Epithelial cell of prostate (primary cell): ENCODE data around the gene ITIH2.
A peak's percentile ranks its signal among the peaks of the same experiment; 100 is the strongest.
"Not testable (repeated sequence)": the region's sequence is repeated elsewhere in the genome, so short reads cannot be mapped to it uniquely, and the experiment has no call there.

Experiments
- DNase-seq: peaks from one replicate; pipeline ENCODE4 v3.0.0-alpha.2; 2011; ENCODE audit warnings: low read depth, low spot score
- H3K27ac ChIP-seq: fragments of 450-650 bp; 2 replicates; pipeline ENCODE4 v1.5.1; 2017; ENCODE audit warnings: mild to moderate bottlenecking

Gene ITIH2

DNA sequence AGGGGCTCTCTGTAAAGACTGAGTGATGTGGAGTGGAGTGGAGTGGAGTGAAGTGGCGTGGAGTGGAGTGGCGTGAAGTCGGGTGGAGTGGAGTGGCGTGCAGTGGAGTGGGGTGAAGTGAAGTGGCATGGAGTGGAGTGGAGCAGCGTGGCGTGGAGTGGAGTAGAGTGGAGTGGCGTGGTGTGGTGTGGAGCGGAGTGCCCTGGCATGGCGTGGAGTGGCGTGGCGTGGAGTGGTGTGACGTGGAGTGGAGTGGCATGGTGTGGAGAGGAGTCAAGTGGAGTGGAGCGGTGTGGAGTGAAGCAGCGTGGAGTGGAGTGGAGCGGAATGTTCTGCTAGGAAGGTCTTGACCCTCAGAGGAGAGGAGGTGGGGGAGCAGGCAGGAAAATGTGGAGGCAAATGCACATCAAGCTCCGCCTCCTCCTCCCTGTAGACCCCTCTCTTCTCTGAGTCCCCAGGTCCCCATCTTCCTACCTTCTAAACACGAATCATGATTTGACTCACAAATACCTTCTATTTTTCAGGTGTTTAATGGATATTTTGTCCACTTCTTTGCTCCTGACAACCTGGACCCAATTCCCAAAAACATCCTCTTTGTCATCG is 19.9 kb downstream of the ITIH2 start:
- no peak for DNase-seq
- H3K27ac ChIP-seq, result no peak overlapping the region

DNA sequence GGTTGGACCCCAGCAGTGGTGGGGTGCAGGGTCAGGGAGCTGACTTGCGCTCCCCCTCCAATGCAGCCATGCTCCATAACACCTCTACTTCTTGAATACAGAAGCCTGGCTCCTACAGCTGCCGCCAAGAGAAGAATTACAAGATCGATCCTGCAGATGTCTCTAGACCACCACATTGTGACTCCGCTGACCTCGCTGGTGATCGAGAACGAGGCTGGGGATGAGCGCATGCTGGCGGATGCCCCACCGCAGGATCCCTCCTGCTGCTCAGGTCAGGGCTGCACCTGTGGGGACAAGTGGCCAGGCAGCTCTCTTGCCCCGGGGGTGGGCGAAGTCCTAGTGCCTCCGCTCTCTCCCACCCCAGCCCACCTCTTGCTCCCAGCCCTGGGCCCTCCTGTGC is 31.7 kb downstream of the ITIH2 start:
- H3K27ac ChIP-seq, result no peak overlapping the region
- no peak for DNase-seq

DNA sequence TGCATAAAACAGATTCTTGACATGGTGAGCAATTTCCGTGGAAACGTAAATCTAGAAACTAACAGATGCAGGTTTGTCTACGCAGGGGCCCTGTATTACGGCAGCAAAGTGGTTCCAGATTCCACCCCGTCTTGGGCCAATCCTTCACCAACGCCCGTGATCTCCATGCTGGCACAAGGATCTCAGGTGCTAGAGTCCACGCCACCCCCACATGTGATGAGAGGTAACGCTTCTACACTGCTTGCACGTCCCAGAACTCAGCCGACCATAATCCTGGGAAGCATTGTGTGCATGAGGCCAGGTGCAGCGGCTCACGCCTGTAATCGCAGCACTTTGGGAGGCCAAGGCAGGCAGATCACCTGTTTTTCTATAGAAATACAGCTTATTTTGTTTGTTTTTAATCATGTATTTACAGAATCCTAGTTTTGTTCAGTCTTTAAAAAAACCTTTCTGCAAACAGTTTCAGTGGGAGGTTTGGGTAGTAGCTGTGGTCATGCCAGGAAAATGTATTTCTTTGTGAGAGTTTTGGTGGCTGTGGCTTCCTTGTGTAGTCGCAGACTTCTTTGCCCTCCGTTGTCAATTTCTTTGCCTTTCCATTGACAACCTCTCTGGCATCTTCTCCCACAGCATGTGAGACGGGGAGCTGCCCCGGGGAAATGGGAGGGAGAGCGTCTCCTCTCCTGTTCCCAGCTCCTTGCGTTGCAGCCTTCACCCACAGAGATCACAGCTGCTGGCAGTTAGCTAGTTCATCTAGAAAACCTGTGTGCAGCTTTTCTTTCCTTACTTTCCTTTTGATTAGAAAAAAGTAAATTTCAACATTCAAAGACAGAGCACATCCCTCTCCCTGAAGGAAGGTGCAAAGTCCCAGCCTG is 35.7 kb downstream of the ITIH2 start:
- no peak overlapping the region for H3K27ac ChIP-seq
- no peak for DNase-seq

DNA sequence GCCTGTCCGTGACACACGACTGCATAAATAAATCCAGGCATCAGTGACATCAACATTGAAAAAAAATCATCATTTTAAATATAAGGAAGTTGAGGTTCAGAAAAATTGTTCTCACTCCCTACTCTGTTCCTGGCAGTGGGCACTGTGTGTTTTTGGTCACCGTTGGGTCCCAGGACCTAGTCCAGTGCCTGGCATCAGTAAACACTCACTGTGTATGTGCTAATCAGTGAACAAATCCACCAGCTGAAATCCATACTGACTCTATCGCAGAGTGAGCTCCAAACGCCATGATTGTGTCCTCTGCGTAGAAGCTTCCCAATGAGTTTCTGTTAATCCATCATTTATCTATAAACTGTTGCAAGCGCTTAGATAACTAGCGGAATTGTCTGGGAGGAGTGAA is 41.2 kb downstream of the ITIH2 start:
- H3K27ac ChIP-seq, result no peak overlapping the region

DNA sequence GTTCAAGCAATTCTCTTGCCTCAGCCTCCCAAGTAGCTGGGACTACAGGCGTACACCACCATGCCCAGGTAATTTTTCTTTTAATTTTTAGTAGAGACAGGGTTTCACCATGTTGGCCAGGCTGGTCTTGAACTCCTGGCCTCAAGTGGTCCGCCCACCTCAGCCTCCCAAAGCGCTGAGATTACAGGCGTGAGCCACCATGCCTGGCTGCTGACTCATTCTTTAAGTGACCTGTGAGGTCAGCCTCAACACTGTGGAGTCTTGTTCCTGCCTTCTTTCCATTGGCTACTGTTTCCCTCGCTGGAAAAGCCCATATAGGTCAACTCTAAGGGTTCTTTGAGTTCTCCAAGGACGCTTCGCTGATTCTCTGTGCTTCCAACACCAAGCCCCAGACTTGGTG is 45.5 kb downstream of the ITIH2 start:
- H3K27ac ChIP-seq, DNase-seq: not testable (repeated sequence)

More for the DNA sequence above, 41.2 kb downstream of the ITIH2 start:
- no peak for DNase-seq

DNA sequence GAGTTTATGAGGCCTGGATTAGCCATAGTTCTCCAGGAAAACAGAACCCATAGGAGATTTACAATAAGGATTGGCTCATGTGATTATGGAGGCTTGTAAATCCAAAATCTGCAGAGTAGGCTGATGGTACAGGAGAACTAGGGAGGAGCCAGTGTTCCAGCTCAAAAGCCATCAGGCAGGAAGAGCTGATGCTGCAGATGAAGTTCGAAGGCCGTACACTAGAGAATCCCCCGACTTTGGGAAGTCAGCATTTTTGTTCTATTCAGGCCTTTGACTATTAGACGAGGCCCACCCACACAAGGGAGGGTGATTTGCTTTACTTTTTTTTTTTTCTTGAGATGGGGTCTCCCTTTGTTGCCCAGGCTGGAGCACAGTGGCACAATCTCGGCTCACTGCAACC is 47.1 kb downstream of the ITIH2 start:
- DNase-seq, result no peak

DNA sequence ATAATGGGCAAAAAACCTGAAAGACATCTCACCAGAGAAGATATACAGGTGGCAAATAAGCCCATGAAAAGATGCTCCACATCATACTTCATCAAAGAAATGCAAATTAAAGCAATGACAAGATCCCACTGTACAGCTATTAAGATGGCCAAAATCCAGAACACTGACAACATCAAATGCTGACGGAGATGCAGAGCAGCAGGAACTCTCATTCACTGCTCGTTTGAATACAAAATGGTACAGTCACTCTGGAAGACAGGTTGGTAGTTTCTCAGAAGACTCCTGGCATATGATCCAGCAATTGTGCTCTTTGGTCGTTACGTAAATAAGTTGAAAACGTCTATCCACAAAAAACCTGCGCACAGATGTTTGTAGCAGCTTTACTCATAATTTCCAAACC is 49.1 kb downstream of the ITIH2 start:
- no peak for DNase-seq
- H3K27ac ChIP-seq, result no peak overlapping the region

More for the DNA sequence above, 47.1 kb downstream of the ITIH2 start:
- H3K27ac ChIP-seq, result no peak overlapping the region

DNA sequence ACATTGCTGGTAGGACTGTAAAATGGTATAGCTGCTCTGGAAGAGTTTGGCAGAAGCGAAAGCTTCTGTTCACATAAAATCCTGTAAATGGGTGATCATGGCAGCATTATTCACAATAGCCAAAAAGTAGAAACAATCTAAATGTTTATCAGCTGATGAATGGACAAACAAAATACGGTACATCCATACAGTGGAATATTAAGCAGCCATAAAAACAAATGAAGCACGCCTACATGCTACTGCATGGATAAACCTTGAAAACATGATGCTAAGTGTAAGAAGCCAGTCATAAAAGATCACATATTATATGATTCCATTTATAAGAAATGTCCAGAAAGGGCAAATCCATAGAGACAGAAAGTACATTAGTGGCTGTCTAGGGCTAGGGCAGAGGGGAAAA is 52.0 kb downstream of the ITIH2 start:
- no peak for DNase-seq
- H3K27ac ChIP-seq, result no peak overlapping the region

DNA sequence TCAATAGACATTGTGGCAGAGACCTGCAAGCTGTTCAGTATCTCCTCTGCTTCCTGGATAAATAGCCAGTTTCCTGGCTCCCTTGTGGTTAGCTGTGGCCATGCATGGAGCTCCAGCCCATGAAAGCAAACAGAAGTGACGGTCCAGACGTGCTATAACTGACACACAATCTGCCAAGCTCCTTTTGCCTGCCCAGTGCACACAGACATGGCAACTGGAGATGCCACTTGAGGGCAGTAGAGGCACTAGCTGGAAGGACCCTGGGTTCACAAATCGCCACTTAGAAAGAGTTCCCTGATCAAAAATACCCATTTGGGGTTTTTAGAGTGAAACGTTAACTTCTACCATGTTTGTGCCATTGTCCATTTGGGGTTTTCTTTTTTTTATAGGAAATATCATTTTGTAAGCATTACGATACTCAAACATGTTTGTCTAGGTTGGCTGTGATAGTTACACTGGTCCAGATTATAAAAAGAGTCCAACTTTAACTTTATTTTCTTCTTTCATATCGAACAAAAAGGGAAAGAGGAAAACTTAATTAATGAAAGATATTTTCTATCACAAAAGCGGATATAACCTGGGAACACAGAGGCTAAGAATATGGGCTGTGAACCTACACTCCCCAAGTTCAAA is 53.4 kb downstream of the ITIH2 start:
- peak; percentile 3 for DNase-seq

DNA sequence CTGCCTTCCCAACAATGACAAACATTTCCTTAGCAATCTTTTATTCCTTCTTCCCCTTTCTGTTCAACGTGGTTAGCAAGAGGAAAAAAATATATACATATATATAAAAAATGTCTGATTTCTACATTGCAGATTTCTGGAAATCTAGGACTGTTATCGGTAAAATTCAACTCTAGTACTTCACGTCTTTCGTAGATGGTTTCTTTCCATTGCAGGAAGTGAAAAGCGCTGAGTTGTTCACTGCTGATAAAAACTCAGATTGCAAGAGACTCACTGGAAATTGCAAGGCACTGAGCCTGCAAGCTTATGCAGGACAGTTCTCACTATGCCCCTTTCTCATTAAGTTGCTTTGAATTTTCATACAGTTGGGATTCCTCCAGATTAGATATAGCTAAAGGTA is 60.8 kb downstream of the ITIH2 start:
- DNase-seq, result no peak
- H3K27ac ChIP-seq, result no peak overlapping the region

More for the DNA sequence above, 53.4 kb downstream of the ITIH2 start:
- H3K27ac ChIP-seq, result no peak overlapping the region

DNA sequence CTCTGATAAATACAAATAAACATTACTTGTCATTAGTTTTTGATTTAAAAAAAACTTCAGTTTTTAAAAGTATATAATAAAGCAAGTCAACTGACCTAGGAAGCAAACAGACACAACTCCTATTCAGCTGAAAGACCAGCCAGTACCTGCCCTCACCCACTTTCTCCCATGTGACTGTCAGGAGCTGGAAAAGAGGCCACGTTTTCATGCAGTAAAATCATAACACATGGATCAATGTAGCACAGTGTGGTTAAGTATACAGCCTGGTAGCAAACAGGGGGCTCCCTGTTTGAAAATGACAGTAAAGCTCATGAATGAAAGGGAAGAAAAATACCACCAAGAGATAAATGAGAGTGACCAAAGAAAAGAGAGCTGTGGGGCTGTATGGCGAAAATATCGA is 63.1 kb downstream of the ITIH2 start:
- no peak overlapping the region for H3K27ac ChIP-seq
- no peak for DNase-seq

DNA sequence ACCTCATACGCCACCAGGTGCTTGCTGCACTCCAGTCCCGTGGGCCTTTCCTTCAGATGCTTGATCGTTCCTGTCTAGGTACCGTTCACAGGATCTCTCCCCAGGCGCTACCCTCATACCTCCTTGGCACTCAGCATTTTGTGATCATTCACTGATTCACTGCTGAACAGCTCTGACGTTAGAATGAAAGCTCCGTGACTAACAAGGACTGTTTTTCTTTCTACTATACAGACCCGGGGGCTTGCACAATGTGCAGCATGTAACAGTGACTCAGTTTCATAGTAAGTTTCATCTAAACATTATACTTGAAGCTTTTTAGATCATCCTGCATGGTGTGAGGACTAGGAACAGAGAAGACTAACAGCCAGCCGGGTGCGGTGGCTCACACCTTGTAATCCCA is 64.1 kb downstream of the ITIH2 start:
- no peak overlapping the region for H3K27ac ChIP-seq
- no peak for DNase-seq

DNA sequence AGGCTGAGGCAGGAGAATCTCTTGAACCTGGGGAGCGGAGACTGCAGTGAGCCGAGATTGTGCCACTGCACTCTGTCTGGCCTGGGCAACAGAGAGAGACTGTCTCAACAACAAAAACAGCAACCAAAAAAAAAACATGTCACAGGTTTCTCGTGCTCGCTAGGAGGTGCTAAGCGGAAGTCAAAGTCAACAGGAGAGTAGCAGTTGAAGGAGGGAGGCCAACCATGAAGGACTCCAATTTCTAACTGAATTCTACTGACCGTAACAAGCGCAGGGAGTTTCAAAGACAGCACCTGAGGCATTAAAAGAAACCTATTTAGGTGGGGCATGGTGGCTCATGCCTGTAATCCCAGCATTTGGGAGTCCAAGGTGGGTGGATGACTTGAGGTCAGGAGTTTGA is 65.3 kb downstream of the ITIH2 start:
- no peak overlapping the region for H3K27ac ChIP-seq
- DNase-seq, result no peak

DNA sequence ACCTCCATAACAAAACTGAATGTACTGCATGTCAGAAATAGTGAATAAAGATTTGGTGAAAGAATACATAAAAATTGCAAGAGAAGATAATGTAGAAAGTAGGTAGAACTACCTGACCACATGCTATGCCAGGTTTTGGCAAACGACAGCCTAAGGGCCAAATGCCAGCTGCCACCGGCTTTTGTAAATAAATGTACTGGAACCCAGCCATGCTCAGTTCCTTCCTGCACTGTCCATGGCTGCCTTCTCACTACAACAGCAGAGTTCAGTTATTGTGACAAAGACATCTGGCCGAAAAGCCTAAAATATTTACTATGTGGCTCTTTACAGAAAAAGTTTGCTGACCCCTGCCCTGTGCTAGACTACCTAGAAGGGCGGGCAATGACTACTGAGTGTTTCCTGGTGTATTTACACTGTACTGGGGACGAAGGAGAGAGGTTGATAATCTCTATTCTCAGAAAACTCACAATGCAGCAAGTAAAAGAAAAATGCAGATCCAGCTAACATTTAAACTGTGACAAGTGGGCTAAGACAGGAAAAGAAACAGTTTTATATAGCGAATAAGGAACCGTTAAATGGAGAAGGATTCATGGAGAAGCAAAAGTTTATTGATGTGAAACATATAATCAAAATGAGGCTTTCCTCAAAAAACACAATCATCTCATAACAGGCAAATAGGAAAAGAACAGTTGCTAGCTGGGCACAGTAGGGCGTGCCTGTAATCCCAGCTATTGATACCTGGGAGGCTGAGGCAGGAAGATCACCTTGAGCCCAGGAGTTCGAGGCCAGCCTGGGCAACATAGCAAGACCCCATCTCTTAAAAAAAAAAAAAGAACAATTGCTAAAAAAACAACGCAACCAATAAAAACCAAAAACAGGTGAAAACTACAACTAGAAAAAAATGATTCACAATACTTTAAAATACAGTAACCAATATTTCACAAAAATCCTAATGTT is 71.0 kb downstream of the ITIH2 start:
- H3K27ac ChIP-seq, result no peak overlapping the region

DNA sequence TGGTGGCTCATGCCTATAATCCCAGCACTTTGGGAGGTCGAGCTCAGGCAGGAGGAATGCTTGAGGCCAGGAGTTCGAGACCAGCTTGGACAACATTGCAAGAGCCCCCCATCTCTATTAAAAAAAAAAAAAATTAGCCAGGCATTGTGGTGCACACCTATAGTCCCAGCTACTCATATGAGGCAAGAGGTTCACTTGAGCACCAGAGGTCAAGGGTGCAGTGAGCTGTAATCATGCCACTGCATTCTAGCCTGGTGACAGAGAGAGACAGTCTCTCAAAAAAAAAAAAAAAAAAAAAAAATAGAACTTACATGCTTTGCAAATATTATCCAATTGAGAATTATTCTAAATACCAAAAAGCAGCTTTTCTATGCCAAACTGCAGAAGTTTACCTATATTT is 73.7 kb downstream of the ITIH2 start:
- no peak overlapping the region for H3K27ac ChIP-seq

More for the DNA sequence above, 71.0 kb downstream of the ITIH2 start:
- DNase-seq, result no peak

DNA sequence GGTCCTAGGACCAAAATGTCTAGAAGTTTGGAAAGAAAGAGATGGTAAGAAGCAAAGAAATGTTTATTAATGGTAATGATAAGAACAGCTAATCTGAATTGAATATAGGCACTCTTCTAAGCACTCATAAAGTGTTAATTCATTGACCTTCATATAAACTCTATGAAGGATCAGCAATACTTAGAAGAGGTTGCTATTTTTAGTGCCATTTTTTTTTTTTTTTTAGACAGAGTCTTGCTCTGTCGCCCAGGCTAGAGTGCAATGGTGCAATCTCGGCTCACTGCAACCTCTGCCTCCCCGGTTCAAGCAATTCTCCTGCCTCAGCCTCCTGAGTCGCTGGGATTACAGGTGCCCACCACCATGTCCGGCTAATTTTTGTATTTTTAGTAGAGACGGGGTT is 79.1 kb downstream of the ITIH2 start:
- not testable (repeated sequence) for DNase-seq, H3K27ac ChIP-seq

More for the DNA sequence above, 73.7 kb downstream of the ITIH2 start:
- DNase-seq, result no peak

DNA sequence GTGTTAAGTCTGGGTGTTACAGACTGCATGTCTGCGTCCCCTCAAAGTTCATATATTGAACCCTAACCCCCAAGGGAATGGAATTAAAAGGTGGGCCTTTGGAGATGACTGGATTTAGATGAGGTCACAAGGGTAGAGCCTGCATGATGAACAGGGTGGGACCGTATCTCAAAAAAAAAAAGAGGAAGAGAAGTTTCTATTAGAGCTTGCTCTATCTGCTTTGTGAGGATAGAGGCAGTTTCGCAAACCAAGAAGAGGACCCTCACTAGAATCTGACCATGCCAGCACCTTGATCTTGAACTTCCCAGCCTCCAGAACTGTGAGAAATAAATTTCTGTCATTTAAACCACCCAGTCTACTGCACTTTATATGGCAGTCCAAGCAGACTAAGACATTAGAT is 83.3 kb downstream of the ITIH2 start:
- H3K27ac ChIP-seq, result no peak overlapping the region
- DNase-seq, result no peak

DNA sequence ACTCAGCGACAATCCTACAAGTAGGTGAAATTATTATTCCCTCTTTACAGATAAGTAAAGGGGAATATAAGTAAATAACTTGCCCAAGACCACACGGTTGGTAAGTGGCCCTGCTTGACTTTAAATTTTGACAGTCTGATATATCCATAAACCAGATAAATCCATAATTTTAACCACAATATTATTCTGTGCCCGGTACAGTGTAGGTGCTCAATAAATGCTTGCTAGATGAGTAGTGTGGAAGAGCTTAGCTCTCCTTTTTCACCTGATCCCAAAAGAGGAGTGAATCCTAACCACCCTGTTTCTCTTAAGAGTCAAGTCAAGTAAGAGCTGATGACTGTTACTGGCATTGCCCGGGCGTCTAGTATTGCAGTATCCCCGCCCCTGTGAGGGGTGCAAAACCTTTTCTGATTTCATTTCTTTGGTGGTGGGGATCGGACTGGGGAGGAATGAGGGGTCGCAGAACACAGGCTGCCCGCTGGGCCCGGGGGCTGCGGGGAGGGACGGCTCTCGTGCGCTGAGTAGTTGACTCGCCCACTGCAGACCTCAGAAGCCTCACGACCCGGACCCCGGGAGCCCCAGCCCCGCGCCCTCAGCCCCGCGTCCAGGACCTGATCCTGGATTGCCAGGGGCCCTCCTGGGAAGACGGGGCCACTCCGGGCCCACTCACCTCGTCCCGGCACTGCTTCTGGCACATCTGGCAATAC is 84.2 kb downstream of the ITIH2 start:
- no peak for DNase-seq
- peak overlapping the region; percentile 62 for H3K27ac ChIP-seq

DNA sequence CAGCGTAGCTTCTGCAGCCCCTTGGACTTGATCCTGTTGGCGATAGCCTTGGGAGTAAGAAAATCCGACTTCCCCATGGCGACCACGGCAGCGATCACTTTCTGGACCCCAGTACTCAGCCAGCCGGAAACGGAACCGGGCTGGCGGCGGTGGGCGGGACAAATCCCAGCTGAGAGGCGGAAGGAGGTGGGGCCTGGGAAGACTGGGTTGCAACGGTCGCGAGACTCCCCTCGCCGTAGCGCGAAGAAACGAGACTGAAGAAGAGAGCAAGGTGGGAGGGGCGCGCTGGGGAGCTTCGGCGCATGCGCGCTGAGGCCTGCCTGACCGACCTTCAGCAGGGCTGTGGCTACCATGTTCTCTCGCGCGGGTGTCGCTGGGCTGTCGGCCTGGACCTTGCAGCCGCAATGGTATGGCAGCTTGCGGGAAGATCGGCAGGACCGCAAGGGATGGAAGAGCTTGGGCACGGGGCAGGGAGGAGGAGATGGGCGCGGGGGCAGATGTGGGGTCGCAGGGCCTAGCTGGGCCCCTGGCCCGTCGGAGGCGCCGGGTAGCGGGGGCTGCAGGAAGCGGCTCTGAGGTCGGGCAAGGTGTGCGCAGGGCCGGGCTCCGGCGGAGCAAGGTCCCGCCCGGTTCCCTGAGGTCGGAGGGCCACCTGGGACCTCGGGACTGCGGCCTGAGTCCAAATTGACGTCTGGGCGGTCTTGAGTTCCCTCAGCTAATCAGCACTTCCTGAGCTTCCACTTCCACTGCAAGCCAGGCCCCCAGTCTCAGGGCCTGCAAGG is 84.9 kb downstream of the ITIH2 start, which contains the start of the genes ATP5F1C and KIN:
Gene ATP5F1C, plus strand, starts transcription at position 321 of the 782 bp plus-strand sequence. Its CDS starts 31 bp downstream, at position 352.
Gene KIN, minus strand, starts transcription at position 137 of the 782 bp plus-strand sequence. Its CDS starts 60 bp downstream, at position 77.
- H3K27ac ChIP-seq, result peak within 1 kb of the TSS; percentile 62
- DNase-seq, result peak; percentile 81
